Uterus (tissue), 4 donors: ENCODE measurements around the gene AP2A1. TPM values are rescaled to one million over a fixed set of nuclear protein-coding genes. Genes with fewer than 3 reads are reported as not detected.

Experiments
- DNase-seq, 2 donors: peaks; one replicate each; pipeline ENCODE4 v3.0.0-alpha.2; 2019 to 2020
- H3K27ac ChIP-seq, 2 donors: fragments of 200-600 bp; sonication (generic); 1 replicate in 1 of 2; 2 replicates in 1 of 2; pipeline ENCODE4 v1.5.1; 2016 to 2018
- H3K27me3 ChIP-seq, 2 donors: fragments of 200-600 bp; sonication (generic); one replicate each; pipeline ENCODE4 v1.5.1; 2018 to 2019; ENCODE audit warnings: control low read depth in 1 of 2
- H3K36me3 ChIP-seq, 2 donors: fragments of 200-600 bp; sonication (generic); one replicate each; pipeline ENCODE4 v1.5.1; 2019; ENCODE audit warnings: control low read depth in 1 of 2
- H3K4me1 ChIP-seq, 2 donors: fragments of 200-600 bp; sonication (generic); one replicate each; pipeline ENCODE4 v1.5.1; 2018 to 2019; ENCODE audit warnings: control low read depth in 1 of 2
- H3K4me3 ChIP-seq, 2 donors: fragments of 200-600 bp; sonication (generic); 1 replicate in 1 of 2; 2 replicates in 1 of 2; pipeline ENCODE4 v1.5.1; 2018 to 2019; ENCODE audit warnings: mild to moderate bottlenecking in 1 of 2
- H3K9me3 ChIP-seq, 2 donors: fragments of 200-600 bp; sonication (generic); one replicate each; pipeline ENCODE4 v1.5.1; 2019; ENCODE audit warnings: control low read depth in 1 of 2
- CTCF ChIP-seq, 4 experiments: fragments of 200-600 bp in 2 of 4; fragments of 450-650 bp in 2 of 4; sonication (generic) in 2 of 4; IDR thresholded peaks; one replicate each; pipeline ENCODE4 v1.5.1; 2016 to 2019; ENCODE audit warnings: antibody characterized with exemption in 4 of 4, mild to moderate bottlenecking in 2 of 4, moderate library complexity in 1 of 4
- POLR2A ChIP-seq, 2 donors: fragments of 450-650 bp; IDR thresholded peaks; one replicate each; pipeline ENCODE4 v1.6.1; 2016; ENCODE audit warnings: antibody characterized with exemption in 2 of 2, mild to moderate bottlenecking in 1 of 2, moderate library complexity in 1 of 2
- intact Hi-C: fragments of 100-400 bp; cut with DNase I; formaldehyde crosslinking; loops from one replicate; pipeline ENCODE4 v1.15.1; 2023; ENCODE audit warnings: low total_unique reads
- microRNA-seq: library from miRNA; unstranded; fragments of <30 nt; microRNA quantifications from one replicate; pipeline ENCODE4, GENCODE V29; 2016; ENCODE audit warnings: borderline microRNAs expressed, borderline replicate concordance
- small RNA-seq: library from RNA; depleted of rRNA; stranded (forward); fragments of <200 nt; gene quantifications from one replicate; pipeline ENCODE3, GENCODE V24; 2016
- total RNA-seq, 4 donors: library from RNA; depleted of rRNA in 3 of 4; stranded (reverse); fragments of >200 nt in 3 of 4; gene quantifications; one replicate each; pipeline versions ENCODE4 v1.1.0 to v1.2.4, GENCODE V29; 2014 to 2023
- donor health status: DM: yes; HTN: yes; CAD: no.

Gene AP2A1
- total RNA-seq, 4 donors from 2014 or later: 47.1 to 114 (median 54.7) TPM

GRCh38 chr19:49854378-49855263 lies 87.8 kb downstream of the AP2A1 start:
- H3K27ac ChIP-seq: peak overlapping the region in 1 of 2 donors; percentile 11
- peak in 1 of 2 donors; percentile 40 for DNase-seq
- H3K4me3 ChIP-seq: no peak overlapping the region
- TF ChIP-seq CTCF (IDR thresholded peaks at IDR 0.05) (no peak), POLR2A (IDR thresholded peaks at IDR 0.05) (no peak)
- intact Hi-C loops: no loop called here
- no peaks in the 10 kb centered on the region for H3K9me3 ChIP-seq
- no peaks in the 10 kb centered on the region for H3K27me3 ChIP-seq
- no peaks in the 10 kb centered on the region for H3K36me3 ChIP-seq
- H3K4me1 ChIP-seq: peaks cover 0 to 11% of the 10 kb centered on the region in 2 donors

GRCh38 chr19:49855277-49855675 lies 88.5 kb downstream of the AP2A1 start:
- peaks cover 0 to 11% of the 10 kb centered on the region in 2 donors for H3K4me1 ChIP-seq
- DNase-seq: no peak
- H3K36me3 ChIP-seq: no peaks in the 10 kb centered on the region
- H3K27me3 ChIP-seq: no peaks in the 10 kb centered on the region
- no peak overlapping the region for H3K27ac ChIP-seq
- H3K9me3 ChIP-seq: no peaks in the 10 kb centered on the region
- TF ChIP-seq POLR2A (IDR thresholded peaks at IDR 0.05): no peak
- H3K4me3 ChIP-seq: no peak overlapping the region
- intact Hi-C loops: no loop called here

GRCh38 chr19:49855676-49856573 lies 89.1 kb downstream of the AP2A1 start:
- H3K27me3 ChIP-seq: no peaks in the 10 kb centered on the region
- intact Hi-C loops: no loop called here
- no peak overlapping the region for H3K4me3 ChIP-seq
- TF ChIP-seq POLR2A (IDR thresholded peaks at IDR 0.05) (no peak), CTCF (IDR thresholded peaks at IDR 0.05) (no peak)
- no peaks in the 10 kb centered on the region for H3K9me3 ChIP-seq
- H3K27ac ChIP-seq: no peak overlapping the region
- peak in 1 of 2 donors; percentile 17 for DNase-seq
- H3K36me3 ChIP-seq: no peaks in the 10 kb centered on the region
- H3K4me1 ChIP-seq: peaks cover 0 to 11% of the 10 kb centered on the region in 2 donors

- Histone ChIP-seq H3K4me1 (peaks cover 0 to 11% of the 10 kb centered on the region in 2 donors), H3K27me3 (no peaks in the 10 kb centered on the region), H3K36me3 (no peaks in the 10 kb centered on the region), H3K9me3 (no peaks in the 10 kb centered on the region), H3K4me3 (no peak overlapping the region), H3K27ac (no peak overlapping the region)
- TF ChIP-seq CTCF (IDR thresholded peaks at IDR 0.05) (no peak), POLR2A (IDR thresholded peaks at IDR 0.05) (no peak)
- intact Hi-C loops: no loop called here
- DNase-seq: no peak
Measured at GRCh38 chr19:49856574-49857021, 89.8 kb downstream of the AP2A1 start.

Small RNAs within 50 kb of the gene (microRNA-seq; reads per million reads assigned to microRNA genes)
- gene MIR4749 (2.0 reads per million), gene MIR6799 (not detected), gene MIR6800 (not detected)

Small RNAs within 50 kb of the gene (small RNA-seq; reads per million reads assigned to genes)
- gene MIR4749 (not detected), gene MIR6799 (not detected), gene RNU6-841P (not detected)

Other genes starting within 250 kb of the AP2A1 start
- 10 to 100 TPM; 14.3 to 71.1 (median 41.4) TPM for gene RCN3, start 239.0 kb upstream of the AP2A1 start, total RNA-seq
- 100 to 1,000 TPM in 1 of 4 donors, 10 to 100 TPM in 3; 29.0 to 347 (median 65.4) TPM for gene NOSIP, start 186.4 kb upstream of the AP2A1 start, total RNA-seq
- gene PRRG2, start 185.7 kb upstream of the AP2A1 start, total RNA-seq: 1 to 10 TPM in 1 of 4 donors, under 1 TPM in 1, not detected in 2; 0.95 to 1.4 TPM
- gene PRR12, start 175.8 kb upstream of the AP2A1 start, total RNA-seq: 10 to 100 TPM in 2 of 4 donors, 1 to 10 TPM in 2; 2.6 to 63.1 (median 8.6) TPM
- 100 to 1,000 TPM in 1 of 4 donors, 10 to 100 TPM in 3; 17.1 to 106 (median 47.7) TPM for gene RRAS, start 126.9 kb upstream of the AP2A1 start, total RNA-seq
- 10 to 100 TPM in 3 of 4 donors, 1 to 10 TPM in 1; 8.8 to 76.9 (median 11.4) TPM for gene SCAF1, start 124.8 kb upstream of the AP2A1 start, total RNA-seq
- 100 to 1,000 TPM in 1 of 4 donors, 10 to 100 TPM in 2, 1 to 10 TPM in 1; 8.2 to 106 (median 63.9) TPM for gene IRF3, start 101.1 kb upstream of the AP2A1 start, total RNA-seq
- gene BCL2L12, start 101.1 kb upstream of the AP2A1 start, total RNA-seq: 10 to 100 TPM in 1 of 4 donors, 1 to 10 TPM in 3; 3.1 to 23.8 (median 3.5) TPM
- gene PRMT1, start 89.7 kb upstream of the AP2A1 start, total RNA-seq: 100 to 1,000 TPM in 3 of 4 donors, 10 to 100 TPM in 1; 78.5 to 274 (median 217) TPM
- 1 to 10 TPM in 3 of 4 donors, not detected in 1; 1.3 to 6.0 (median 1.5) TPM for gene ADM5, start 77.4 kb upstream of the AP2A1 start, total RNA-seq
- 10 to 100 TPM in 2 of 4 donors, 1 to 10 TPM in 2; 1.5 to 26.6 (median 12.2) TPM for gene CPT1C, start 75.9 kb upstream of the AP2A1 start, total RNA-seq
- gene TSKS, start 3.7 kb upstream of the AP2A1 start, total RNA-seq: 1 to 10 TPM in 1 of 4 donors, under 1 TPM in 1, not detected in 2; 0.28 to 1.9 TPM
- gene FUZ, start 46.3 kb downstream of the AP2A1 start, total RNA-seq: 10 to 100 TPM; 10.5 to 28.8 (median 23.3) TPM
- 10 to 100 TPM; 21.1 to 48.1 (median 26.8) TPM for gene MED25, start 51.3 kb downstream of the AP2A1 start, total RNA-seq
- 100 to 1,000 TPM in 1 of 4 donors, 10 to 100 TPM in 3; 46.2 to 156 (median 82.0) TPM for gene PTOV1, start 84.2 kb downstream of the AP2A1 start, total RNA-seq
- 100 to 1,000 TPM in 1 of 4 donors, 10 to 100 TPM in 3; 47.7 to 104 (median 77.7) TPM for gene PNKP, start 100.6 kb downstream of the AP2A1 start, total RNA-seq
- gene AKT1S1, start 110.4 kb downstream of the AP2A1 start, total RNA-seq: 10 to 100 TPM in 1 of 4 donors, 1 to 10 TPM in 3; 2.6 to 26.7 (median 5.9) TPM
- 10 to 100 TPM in 3 of 4 donors, 1 to 10 TPM in 1; 9.1 to 44.1 (median 12.5) TPM for gene TBC1D17, start 110.7 kb downstream of the AP2A1 start, total RNA-seq
- 1 to 10 TPM in 1 of 4 donors, under 1 TPM in 1, not detected in 2; 0.82 to 1.2 TPM for gene IL4I1, start 129.9 kb downstream of the AP2A1 start, total RNA-seq
- 10 to 100 TPM in 1 of 4 donors, 1 to 10 TPM in 2, not detected in 1; 2.1 to 10.0 (median 3.6) TPM for gene ATF5, start 162.2 kb downstream of the AP2A1 start, total RNA-seq
- 10 to 100 TPM; 12.1 to 40.4 (median 24.6) TPM for gene NUP62, start 162.5 kb downstream of the AP2A1 start, total RNA-seq
- 1 to 10 TPM in 2 of 4 donors, not detected in 2; 1.2 to 3.9 TPM for gene SIGLEC11, start 194.2 kb downstream of the AP2A1 start, total RNA-seq